ENCODE data around the gene U2AF2.

- no peak for TF ChIP-seq CTCF (conservative IDR thresholded peaks at IDR 0.05; ENCODE audit: low read depth, low read length)
- TF ChIP-seq CEBPB (IDR thresholded peaks at IDR 0.05; ENCODE audit: low read depth, low read length) = no peak
- TF ChIP-seq SMC3 (IDR thresholded peaks at IDR 0.05; ENCODE audit: low read depth, low read length) = no peak
Observed at GRCh38 chr19:55648585-55649267, 6.1 kb upstream of the U2AF2 start.
